LNCaP clone FGC (cell line): ENCODE measurements around the gene C10orf62.
"Not testable (repeated sequence)": the region's sequence is repeated elsewhere in the genome, so short reads cannot be mapped to it uniquely, and the experiment has no call there.

Experiments
- DNase-seq: peaks from one replicate; pipeline ENCODE4 v3.0.0-alpha.2; 2011; ENCODE audit warnings: low read depth
- H3K4me3 ChIP-seq: 2 replicates; pipeline ENCODE4 v1.5.1; 2011; ENCODE audit warnings: mild to moderate bottlenecking, low read depth, low read length, control low read depth
- TF ChIP-seq, protein P1 (sequence below): IDR thresholded peaks from 2 replicates; pipeline ENCODE4 v1.5.1; 2012; ENCODE audit warnings: mild to moderate bottlenecking; ENCODE audit not compliant: control insufficient read depth, insufficient read depth; ENCODE audit errors: extremely low read depth

C10orf62 gene

GRCh38 chr10:97575127-97575668 lies 14.3 kb upstream of the C10orf62 start:
- TF ChIP-seq, protein P1, sequence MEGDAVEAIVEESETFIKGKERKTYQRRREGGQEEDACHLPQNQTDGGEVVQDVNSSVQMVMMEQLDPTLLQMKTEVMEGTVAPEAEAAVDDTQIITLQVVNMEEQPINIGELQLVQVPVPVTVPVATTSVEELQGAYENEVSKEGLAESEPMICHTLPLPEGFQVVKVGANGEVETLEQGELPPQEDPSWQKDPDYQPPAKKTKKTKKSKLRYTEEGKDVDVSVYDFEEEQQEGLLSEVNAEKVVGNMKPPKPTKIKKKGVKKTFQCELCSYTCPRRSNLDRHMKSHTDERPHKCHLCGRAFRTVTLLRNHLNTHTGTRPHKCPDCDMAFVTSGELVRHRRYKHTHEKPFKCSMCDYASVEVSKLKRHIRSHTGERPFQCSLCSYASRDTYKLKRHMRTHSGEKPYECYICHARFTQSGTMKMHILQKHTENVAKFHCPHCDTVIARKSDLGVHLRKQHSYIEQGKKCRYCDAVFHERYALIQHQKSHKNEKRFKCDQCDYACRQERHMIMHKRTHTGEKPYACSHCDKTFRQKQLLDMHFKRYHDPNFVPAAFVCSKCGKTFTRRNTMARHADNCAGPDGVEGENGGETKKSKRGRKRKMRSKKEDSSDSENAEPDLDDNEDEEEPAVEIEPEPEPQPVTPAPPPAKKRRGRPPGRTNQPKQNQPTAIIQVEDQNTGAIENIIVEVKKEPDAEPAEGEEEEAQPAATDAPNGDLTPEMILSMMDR, result no peak
- no peak overlapping the region for H3K4me3 ChIP-seq
- no peak for DNase-seq

DNA sequence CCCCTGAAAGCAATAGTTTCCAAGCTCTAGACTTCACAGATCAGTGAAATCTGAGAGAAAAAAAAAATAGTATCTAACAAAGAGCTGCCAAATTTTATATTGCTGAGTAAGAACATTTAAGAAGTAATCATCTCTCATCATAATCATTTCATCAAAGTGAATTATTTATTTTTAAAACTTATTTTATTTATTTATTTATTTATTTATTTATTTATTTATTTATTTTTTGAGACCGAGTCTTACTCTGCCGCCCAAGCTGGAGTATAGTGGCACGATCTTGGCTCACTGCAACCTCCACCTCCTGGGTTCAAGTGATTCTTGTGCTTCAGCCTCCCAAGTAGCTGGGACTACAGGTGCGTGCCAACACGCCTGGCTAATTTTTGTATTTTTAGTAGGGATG lies 13.0 kb upstream of the C10orf62 start:
- not testable (repeated sequence) for DNase-seq, H3K4me3 ChIP-seq

DNA sequence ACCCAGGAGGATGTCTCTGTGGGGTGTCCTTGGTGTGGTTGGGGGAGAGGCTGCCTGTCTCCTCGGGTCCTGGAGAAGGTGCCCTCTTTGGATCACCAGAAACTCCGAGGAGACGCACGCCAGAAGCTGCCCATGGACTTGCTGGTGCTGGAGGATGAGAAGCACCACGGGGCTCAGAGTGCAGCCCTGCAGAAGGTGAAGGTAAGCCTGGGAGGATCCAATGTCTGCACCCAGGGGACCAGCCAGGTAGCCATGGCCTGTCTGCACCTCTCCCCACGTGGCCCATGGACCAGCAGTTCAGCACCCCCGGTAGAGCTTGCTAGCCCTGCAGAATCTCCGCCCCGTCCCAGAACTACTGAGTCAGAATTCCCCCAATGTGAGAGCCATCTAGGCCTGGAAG lies 11.8 kb upstream of the C10orf62 start:
- TF ChIP-seq, protein P1, result no peak
- no peak overlapping the region for H3K4me3 ChIP-seq
- no peak for DNase-seq

GRCh38 chr10:97578171-97578844 lies 11.2 kb upstream of the C10orf62 start:
- no peak overlapping the region for H3K4me3 ChIP-seq
- no peak for DNase-seq
- TF ChIP-seq, protein P1, result no peak

DNA sequence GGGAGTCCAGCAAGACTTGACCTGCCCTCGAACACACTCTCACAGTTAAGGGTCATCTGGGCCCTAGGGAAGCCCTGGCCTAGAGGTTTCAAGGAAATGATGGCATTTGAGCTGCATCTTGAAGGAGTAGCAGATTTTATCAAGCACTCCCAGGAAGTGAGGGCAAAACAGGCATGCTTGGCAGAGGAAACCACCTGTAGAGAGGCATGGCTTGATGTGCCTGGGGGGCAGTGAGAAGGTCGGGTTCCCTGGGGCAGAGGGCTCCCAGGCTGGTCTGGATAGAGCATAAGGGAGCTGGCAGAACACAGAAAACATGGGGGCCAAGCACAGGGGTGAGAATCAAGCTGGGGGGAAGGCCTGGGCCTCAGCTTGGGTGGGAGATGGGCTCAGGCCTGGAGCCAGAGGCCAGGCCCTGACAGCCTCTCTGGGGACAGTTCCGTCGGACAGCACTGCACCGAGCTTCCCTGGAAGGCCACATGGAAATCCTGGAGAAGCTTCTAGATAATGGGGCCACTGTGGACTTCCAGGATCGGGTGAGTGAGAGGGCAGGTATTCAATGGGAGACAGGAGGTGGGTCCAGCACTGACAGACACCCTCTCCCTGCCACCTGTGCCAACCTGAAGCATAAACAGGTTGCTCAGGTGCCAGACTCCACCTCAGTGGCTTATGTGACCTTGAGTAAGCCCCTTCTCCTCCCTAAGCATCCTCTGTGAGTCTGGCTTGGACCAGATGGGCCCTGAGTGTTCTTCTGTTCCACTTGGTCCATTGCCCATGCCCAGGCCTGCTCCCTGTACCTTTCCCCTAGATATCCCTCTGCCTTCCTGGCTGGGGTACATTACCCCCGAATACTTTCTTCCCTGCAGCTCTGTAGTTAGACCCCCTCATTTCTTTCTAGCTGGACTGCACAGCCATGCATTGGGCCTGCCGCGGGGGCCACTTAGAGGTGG lies 8.8 kb upstream of the C10orf62 start:
- no peak for DNase-seq
- TF ChIP-seq, protein P1, result no peak
- no peak overlapping the region for H3K4me3 ChIP-seq

- no peak overlapping the region for H3K4me3 ChIP-seq
- no peak for DNase-seq
- TF ChIP-seq, protein P1, result no peak
These were observed 7.4 kb upstream of the C10orf62 start for GRCh38 chr10:97582169-97582568.

- no peak overlapping the region for H3K4me3 ChIP-seq
- DNase-seq, result no peak
- TF ChIP-seq, protein P1, result no peak
These were observed 6.0 kb upstream of the C10orf62 start for GRCh38 chr10:97583476-97583875.
